Naive thymus-derived CD4-positive, alpha-beta T cell (primary cell): ENCODE data around the gene ATRN. TPM values are rescaled to one million over a fixed set of nuclear protein-coding genes. Genes with fewer than 3 reads are reported as not detected.

Experiments used
- ATAC-seq: fragments of 150-1000 bp; cut with Tn5 transposase; 2 replicates; pipeline ENCODE4 v1.10.0; 2021; ENCODE audit warnings: mild to moderate bottlenecking, moderate library complexity
- CTCF ChIA-PET: fragments of 350-600 bp; sonication (Branson Sonifier 250); formaldehyde crosslinking; loops from one replicate; lab custom pipeline; 2021; ENCODE audit warnings: antibody characterized with exemption; lab: Charles Lee
- POLR2A ChIA-PET: fragments of 350-600 bp; sonication (Branson Sonifier 250); formaldehyde crosslinking; loops from one replicate; lab custom pipeline; 2021; ENCODE audit warnings: antibody characterized with exemption, inconsistent platforms; lab: Charles Lee
- DNase-seq, 9 donors: peaks; one replicate each; pipeline versions ENCODE4 v3.0.0 to v3.0.0-alpha.2; 2020 to 2022; ENCODE audit warnings: mixed read lengths in 1 of 9
- H3K27ac ChIP-seq: one replicate; pipeline ENCODE4 v1.7.0; 2013; ENCODE audit warnings: mild to moderate bottlenecking, low read depth, low read length, moderate library complexity
- H3K27me3 ChIP-seq, 2 donors: one replicate each; pipeline ENCODE4 v1.7.0; 2013; ENCODE audit warnings: low read length in 2 of 2, mild to moderate bottlenecking in 2 of 2, moderate library complexity in 2 of 2; ENCODE audit not compliant: control insufficient read depth in 2 of 2, insufficient read depth in 2 of 2
- H3K36me3 ChIP-seq, 3 experiments: 1 replicate in 2 of 3; 2 replicates in 1 of 3; pipeline ENCODE4 v1.7.0; 2013; ENCODE audit warnings: low read length in 3 of 3, mild to moderate bottlenecking in 3 of 3, moderate library complexity in 1 of 3; ENCODE audit not compliant: insufficient read depth in 3 of 3, control insufficient read depth in 2 of 3
- H3K4me1 ChIP-seq, 2 donors: one replicate each; pipeline ENCODE4 v1.7.0; 2013; ENCODE audit warnings: low read length in 2 of 2, mild to moderate bottlenecking in 2 of 2, moderate library complexity in 1 of 2; ENCODE audit not compliant: control insufficient read depth in 2 of 2, insufficient read depth in 2 of 2
- H3K4me3 ChIP-seq: 2 replicates; pipeline ENCODE4 v1.7.0; 2013; ENCODE audit warnings: mild to moderate bottlenecking, low read length
- H3K9me3 ChIP-seq, 3 experiments: 1 replicate in 2 of 3; 2 replicates in 1 of 3; pipeline ENCODE4 v1.7.0; 2013; ENCODE audit warnings: low read length in 3 of 3; ENCODE audit not compliant: control insufficient read depth in 2 of 3
- H3K27ac Mint-ChIP-seq, 9 donors: one replicate each; pipeline ENCODE4 v1.8.0; 2020 to 2022; ENCODE audit warnings: mixed read lengths in 9 of 9, mild to moderate bottlenecking in 8 of 9, moderate library complexity in 5 of 9, inconsistent platforms in 2 of 9
- H3K27me3 Mint-ChIP-seq, 5 donors: one replicate each; pipeline ENCODE4 v1.8.0; 2021 to 2022; ENCODE audit warnings: mixed read lengths in 5 of 5, mild to moderate bottlenecking in 1 of 5
- H3K36me3 Mint-ChIP-seq, 5 donors: one replicate each; pipeline ENCODE4 v1.8.0; 2020 to 2022; ENCODE audit warnings: mixed read lengths in 5 of 5, mild to moderate bottlenecking in 3 of 5, inconsistent platforms in 1 of 5
- H3K4me1 Mint-ChIP-seq, 7 donors: one replicate each; pipeline ENCODE4 v1.8.0; 2020 to 2022; ENCODE audit warnings: mixed read lengths in 7 of 7, mild to moderate bottlenecking in 3 of 7, inconsistent platforms in 1 of 7
- H3K4me3 Mint-ChIP-seq, 10 donors: one replicate each; pipeline ENCODE4 v1.8.0; 2020 to 2022; ENCODE audit warnings: mild to moderate bottlenecking in 10 of 10, mixed read lengths in 10 of 10, moderate library complexity in 6 of 10, inconsistent platforms in 2 of 10
- H3K9me3 Mint-ChIP-seq, 11 donors: one replicate each; pipeline ENCODE4 v1.8.0; 2020 to 2022; ENCODE audit warnings: mixed read lengths in 11 of 11, mild to moderate bottlenecking in 4 of 11, inconsistent platforms in 1 of 11, moderate library complexity in 1 of 11
- intact Hi-C, 2 donors: fragments of 100-400 bp; cut with micrococcal nuclease; formaldehyde crosslinking; loops; one replicate each; pipeline ENCODE4 v1.15.1; 2023
- polyA plus RNA-seq, 2 donors: library from polyadenylated mRNA; unstranded; fragments of 300-500 nt; fragmentation: Illumina TruSeq; gene quantifications; one replicate each; pipeline ENCODE4 v1.2.3, GENCODE V29; 2021
- total RNA-seq, 6 experiments: library from RNA in 5 of 6; stranded (reverse) in 5 of 6; gene quantifications; 1 replicate in 5 of 6; 2 replicates in 1 of 6; pipeline ENCODE4 v1.2.3 and lab custom pipeline; 2021 to 2026

The ATRN gene
- total and polyA plus RNA-seq, 7 experiments from 2014 or later, result 9.2 to 17.5 (median 12.9) TPM

- POLR2A ChIA-PET, result interaction anchor here (0.6 to 0.8 kb wide), 2 partner anchors 19 to 708 kb away, joined by 3 read pairs; no protein-coding TSS in a partner anchor
- H3K36me3 Mint-ChIP-seq, result no peaks in the 10 kb centered on the region
Observed at GRCh38 chr20:3452136-3452535, 18.7 kb upstream of the ATRN start.

DNA sequence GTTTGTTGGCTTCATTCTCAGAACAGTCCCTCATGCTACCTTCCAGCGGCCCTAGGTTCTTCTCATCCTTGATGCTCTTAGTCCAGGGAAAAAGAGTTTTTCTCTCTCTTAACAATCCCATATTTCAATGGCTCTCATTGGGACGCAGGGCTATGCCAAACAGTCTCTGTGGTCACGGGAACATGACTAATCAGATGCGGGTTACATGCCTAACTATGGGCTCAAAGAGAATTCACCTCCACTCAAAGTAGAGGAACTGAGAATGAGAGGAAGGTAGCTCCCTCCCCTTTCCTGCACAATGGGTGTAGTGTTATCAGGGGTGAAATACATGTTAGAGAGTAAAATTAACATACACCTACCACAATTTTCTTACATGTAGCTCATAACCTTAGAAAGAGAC is 18.1 kb upstream of the ATRN start:
- Mint-ChIP-seq H3K4me1 (no peaks in the 10 kb centered on the region), H3K9me3 (peaks cover 0 to 3% (median 0%) of the 10 kb centered on the region in 11 donors), H3K36me3 (no peaks in the 10 kb centered on the region), H3K27me3 (peaks cover 0 to 38% (median 0%) of the 10 kb centered on the region in 5 donors), H3K4me3 (no peak overlapping the region), H3K27ac (no peak overlapping the region)
- intact Hi-C loops, result no loop called here
- Histone ChIP-seq H3K9me3 (no peaks in the 10 kb centered on the region), H3K4me1 (no peaks in the 10 kb centered on the region), H3K4me3 (no peak overlapping the region), H3K27me3 (no peaks in the 10 kb centered on the region), H3K27ac (no peak overlapping the region), H3K36me3 (no peaks in the 10 kb centered on the region)
- ChIA-PET POLR2A (interaction anchor here (0.8 kb wide), 1 partner anchor 19 kb away, joined by 3 read pairs; no protein-coding TSS in a partner anchor), CTCF (interaction anchor here (0.8 kb wide), 1 partner anchor 22 kb away, joined by 3 read pairs; no protein-coding TSS in a partner anchor)
- no peak for DNase-seq
- ATAC-seq, result no peak

More at GRCh38 chr20:3452136-3452535, 18.7 kb upstream of the ATRN start:
- no peaks in the 10 kb centered on the region for H3K4me1 ChIP-seq
- no peak overlapping the region for H3K27ac Mint-ChIP-seq
- H3K9me3 Mint-ChIP-seq, result peaks cover 0 to 3% (median 0%) of the 10 kb centered on the region in 11 donors
- CTCF ChIA-PET, result no interaction called here
- no peak overlapping the region for H3K4me3 ChIP-seq
- no peak overlapping the region for H3K27ac ChIP-seq
- H3K4me1 Mint-ChIP-seq, result peaks cover 0 to 2% (median 0%) of the 10 kb centered on the region in 7 donors
- no peaks in the 10 kb centered on the region for H3K9me3 ChIP-seq
- DNase-seq (no peak), ATAC-seq (no peak)
- no peaks in the 10 kb centered on the region for H3K27me3 ChIP-seq
- intact Hi-C loops, result no loop called here
- no peak overlapping the region for H3K4me3 Mint-ChIP-seq
- peaks cover 0 to 40% (median 0%) of the 10 kb centered on the region in 5 donors for H3K27me3 Mint-ChIP-seq
- H3K36me3 ChIP-seq, result no peaks in the 10 kb centered on the region

- Mint-ChIP-seq H3K27me3 (peaks cover 0 to 39% (median 0%) of the 10 kb centered on the region in 5 donors), H3K27ac (no peak overlapping the region), H3K4me1 (no peaks in the 10 kb centered on the region), H3K4me3 (no peak overlapping the region), H3K36me3 (no peaks in the 10 kb centered on the region), H3K9me3 (peaks cover 0 to 3% (median 0%) of the 10 kb centered on the region in 11 donors)
- H3K27ac ChIP-seq, result no peak overlapping the region
- no peak for DNase-seq
- intact Hi-C loops, result no loop called here
- no peak for ATAC-seq
- H3K36me3 ChIP-seq, result no peaks in the 10 kb centered on the region
- H3K4me1 ChIP-seq, result no peaks in the 10 kb centered on the region
- CTCF ChIA-PET, result no interaction called here
- H3K4me3 ChIP-seq, result no peak overlapping the region
- POLR2A ChIA-PET, result no interaction called here
- H3K27me3 ChIP-seq, result no peaks in the 10 kb centered on the region
- no peaks in the 10 kb centered on the region for H3K9me3 ChIP-seq
Observed at GRCh38 chr20:3454831-3455230, 16.0 kb upstream of the ATRN start.

DNA sequence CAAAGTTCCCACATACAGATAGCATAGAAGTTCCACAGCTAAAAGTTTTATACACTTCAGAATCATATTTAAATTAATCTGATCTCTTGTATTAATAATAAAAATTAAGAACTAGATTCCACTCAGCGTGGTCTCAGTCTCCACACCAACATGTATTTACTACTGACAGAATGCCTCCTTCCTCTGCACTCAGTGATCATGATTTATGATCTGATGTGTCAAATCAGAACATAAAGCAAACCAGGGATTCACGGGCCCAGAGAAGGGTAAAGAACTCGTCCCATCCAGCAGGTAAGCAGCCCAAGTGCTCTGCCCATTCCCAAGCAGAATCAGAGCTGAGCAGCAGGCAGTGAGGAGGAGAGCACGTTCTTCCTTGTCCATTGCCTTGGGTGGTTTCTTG is 14.2 kb upstream of the ATRN start:
- Mint-ChIP-seq H3K9me3 (peaks cover 0 to 3% (median 0%) of the 10 kb centered on the region in 11 donors), H3K4me1 (no peaks in the 10 kb centered on the region), H3K4me3 (no peak overlapping the region), H3K36me3 (no peaks in the 10 kb centered on the region), H3K27me3 (peaks cover 0 to 32% (median 0%) of the 10 kb centered on the region in 5 donors), H3K27ac (no peak overlapping the region)
- Histone ChIP-seq H3K4me1 (no peaks in the 10 kb centered on the region), H3K36me3 (no peaks in the 10 kb centered on the region), H3K9me3 (no peaks in the 10 kb centered on the region), H3K27me3 (no peaks in the 10 kb centered on the region), H3K27ac (no peak overlapping the region), H3K4me3 (no peak overlapping the region)
- ChIA-PET POLR2A (no interaction called here), CTCF (no interaction called here)
- DNase-seq (no peak), ATAC-seq (no peak)
- intact Hi-C loops, result no loop called here

DNA sequence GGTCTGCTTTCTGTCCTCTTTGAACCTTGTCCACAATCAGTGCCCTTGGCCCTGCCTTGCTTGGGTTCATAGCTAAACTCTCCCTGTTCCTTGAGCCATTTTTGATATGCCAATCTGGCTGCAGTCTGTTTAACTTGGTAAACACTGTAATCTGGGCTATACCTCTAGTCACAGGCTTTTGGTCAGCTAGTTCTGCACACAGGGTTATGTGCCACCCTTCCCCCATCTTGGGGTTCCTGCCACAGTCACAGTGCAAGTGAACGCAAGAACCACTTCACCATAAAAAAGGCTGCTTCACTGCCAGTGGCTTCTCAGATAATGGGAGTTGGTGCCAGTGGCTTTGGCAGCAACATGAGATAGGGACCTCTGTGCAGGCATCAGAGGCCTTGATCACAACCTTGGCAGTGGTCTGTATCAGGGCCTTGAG is 10.9 kb upstream of the ATRN start:
- no peak overlapping the region for H3K4me3 ChIP-seq
- H3K36me3 Mint-ChIP-seq, result no peaks in the 10 kb centered on the region
- ChIA-PET POLR2A (no interaction called here), CTCF (no interaction called here)
- H3K27me3 ChIP-seq, result no peaks in the 10 kb centered on the region
- peaks cover 0 to 17% (median 0%) of the 10 kb centered on the region in 5 donors for H3K27me3 Mint-ChIP-seq
- H3K27ac ChIP-seq, result no peak overlapping the region
- H3K9me3 Mint-ChIP-seq, result peaks cover 0 to under 1% (median 0%) of the 10 kb centered on the region in 11 donors
- DNase-seq (no peak), ATAC-seq (no peak)
- no peaks in the 10 kb centered on the region for H3K9me3 ChIP-seq
- no peaks in the 10 kb centered on the region for H3K36me3 ChIP-seq
- no peak overlapping the region for H3K27ac Mint-ChIP-seq
- intact Hi-C loops, result no loop called here
- H3K4me1 ChIP-seq, result no peaks in the 10 kb centered on the region
- H3K4me1 Mint-ChIP-seq, result no peaks in the 10 kb centered on the region
- no peak overlapping the region for H3K4me3 Mint-ChIP-seq

DNA sequence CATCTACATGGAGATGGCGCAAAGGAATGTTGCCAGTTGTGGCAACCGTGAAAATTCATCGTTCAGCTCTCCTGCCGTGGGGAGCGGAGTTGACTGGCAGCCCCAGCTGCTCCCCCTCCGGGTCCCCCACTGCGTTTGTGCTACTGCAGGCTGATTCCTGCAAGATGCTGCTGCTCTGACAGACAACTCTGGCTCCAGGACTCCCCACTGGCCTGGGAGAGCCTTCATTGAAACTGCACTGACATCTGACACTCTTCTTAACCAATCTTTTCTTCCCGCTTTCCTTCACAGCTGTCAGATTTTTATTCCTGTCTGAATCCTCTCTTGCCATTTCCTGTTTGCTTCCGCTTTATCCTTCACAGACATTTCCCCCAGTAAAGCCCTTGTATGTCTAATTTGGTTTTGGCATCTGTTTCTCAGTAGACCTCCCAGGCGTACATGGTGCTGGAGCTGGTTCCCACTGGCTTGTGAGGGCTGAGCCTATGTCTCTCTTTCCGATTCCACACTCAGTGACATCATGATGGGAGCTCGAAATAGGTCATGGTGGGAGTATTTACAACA is 9.5 kb upstream of the ATRN start:
- H3K9me3 Mint-ChIP-seq, result no peaks in the 10 kb centered on the region
- intact Hi-C loops, result no loop called here
- H3K27me3 Mint-ChIP-seq, result peaks cover 0 to 22% (median 0%) of the 10 kb centered on the region in 5 donors
- DNase-seq (no peak), ATAC-seq (no peak)
- no peaks in the 10 kb centered on the region for H3K4me1 Mint-ChIP-seq
- CTCF ChIA-PET, result no interaction called here
- Histone ChIP-seq H3K27me3 (no peaks in the 10 kb centered on the region), H3K27ac (no peak overlapping the region), H3K4me3 (no peak overlapping the region), H3K4me1 (no peaks in the 10 kb centered on the region), H3K9me3 (no peaks in the 10 kb centered on the region), H3K36me3 (no peaks in the 10 kb centered on the region)
- H3K4me3 Mint-ChIP-seq, result no peak overlapping the region
- no peaks in the 10 kb centered on the region for H3K36me3 Mint-ChIP-seq
- H3K27ac Mint-ChIP-seq, result no peak overlapping the region
- POLR2A ChIA-PET, result interaction anchor here (1.2 kb wide), 1 partner anchor 9 kb away, joined by 4 read pairs; the partner anchor contains the start of gene ATRN
